GM12864 (cell line): ENCODE results near the gene NHLRC2.

Source experiments
- DNase-seq: peaks from one replicate; pipeline ENCODE4 v3.0.0-alpha.2; 2011; ENCODE audit warnings: low read depth
- H3K4me3 ChIP-seq: 2 replicates; pipeline ENCODE4 v1.5.1; 2011; ENCODE audit warnings: mild to moderate bottlenecking, low read depth, low read length, control low read depth
- TF ChIP-seq, protein P1 (sequence below): IDR thresholded peaks from 2 replicates; pipeline ENCODE4 v1.5.1; 2011; ENCODE audit warnings: low read depth, mild to moderate bottlenecking, moderate library complexity, low read length, control low read depth, inconsistent platforms; ENCODE audit errors: missing control alignments

NHLRC2 gene

DNA sequence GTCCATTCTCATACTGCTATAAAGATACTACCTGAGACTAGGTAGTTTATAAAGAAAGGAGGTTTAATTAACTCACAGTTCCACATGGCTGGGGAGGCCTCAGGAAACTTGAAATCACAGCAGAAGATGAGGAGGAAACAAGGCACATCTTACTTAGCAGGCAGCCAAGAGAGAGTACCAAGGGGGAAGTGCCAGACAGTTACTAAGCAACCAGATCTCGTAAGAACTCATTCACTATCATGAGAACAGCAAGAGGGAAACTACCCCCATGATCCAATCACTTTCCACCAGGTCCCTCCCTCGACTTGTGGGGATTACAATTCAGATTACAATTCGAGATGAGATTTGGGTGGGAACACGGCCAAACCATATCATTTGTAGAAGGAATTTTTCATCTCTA, 36.3 kb downstream of the NHLRC2 start:
- DNase-seq = no peak
- TF ChIP-seq, protein P1, sequence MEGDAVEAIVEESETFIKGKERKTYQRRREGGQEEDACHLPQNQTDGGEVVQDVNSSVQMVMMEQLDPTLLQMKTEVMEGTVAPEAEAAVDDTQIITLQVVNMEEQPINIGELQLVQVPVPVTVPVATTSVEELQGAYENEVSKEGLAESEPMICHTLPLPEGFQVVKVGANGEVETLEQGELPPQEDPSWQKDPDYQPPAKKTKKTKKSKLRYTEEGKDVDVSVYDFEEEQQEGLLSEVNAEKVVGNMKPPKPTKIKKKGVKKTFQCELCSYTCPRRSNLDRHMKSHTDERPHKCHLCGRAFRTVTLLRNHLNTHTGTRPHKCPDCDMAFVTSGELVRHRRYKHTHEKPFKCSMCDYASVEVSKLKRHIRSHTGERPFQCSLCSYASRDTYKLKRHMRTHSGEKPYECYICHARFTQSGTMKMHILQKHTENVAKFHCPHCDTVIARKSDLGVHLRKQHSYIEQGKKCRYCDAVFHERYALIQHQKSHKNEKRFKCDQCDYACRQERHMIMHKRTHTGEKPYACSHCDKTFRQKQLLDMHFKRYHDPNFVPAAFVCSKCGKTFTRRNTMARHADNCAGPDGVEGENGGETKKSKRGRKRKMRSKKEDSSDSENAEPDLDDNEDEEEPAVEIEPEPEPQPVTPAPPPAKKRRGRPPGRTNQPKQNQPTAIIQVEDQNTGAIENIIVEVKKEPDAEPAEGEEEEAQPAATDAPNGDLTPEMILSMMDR = no peak
- no peak overlapping the region for H3K4me3 ChIP-seq

- no peak overlapping the region for H3K4me3 ChIP-seq
- TF ChIP-seq, protein P1 = no peak
- no peak for DNase-seq
Measured at GRCh38 chr10:113891476-113891875, 37.0 kb downstream of the NHLRC2 start.

GRCh38 chr10:113893570-113893969, 39.1 kb downstream of the NHLRC2 start:
- H3K4me3 ChIP-seq = no peak overlapping the region
- no peak for DNase-seq
- TF ChIP-seq, protein P1 = no peak

DNA sequence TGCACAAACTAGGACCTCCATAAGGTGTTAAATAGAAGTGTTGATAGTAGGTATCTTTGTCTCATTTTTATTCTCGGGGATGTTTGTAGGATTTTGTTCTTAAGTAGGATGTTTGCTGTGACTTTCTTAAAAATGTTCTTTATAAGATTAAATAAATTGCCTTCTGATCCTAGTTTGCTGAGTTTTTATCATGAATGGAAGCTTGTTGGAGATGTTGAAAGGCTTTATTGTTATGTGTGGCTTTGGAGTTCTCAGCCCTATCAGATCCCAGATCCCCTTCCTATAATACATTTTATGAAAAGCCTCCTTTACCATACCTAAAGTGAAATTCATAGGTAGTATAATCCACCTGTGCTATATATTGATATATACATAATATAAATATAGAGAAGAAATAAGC, 40.1 kb downstream of the NHLRC2 start:
- H3K4me3 ChIP-seq = no peak overlapping the region

GRCh38 chr10:113895018-113895417, 40.6 kb downstream of the NHLRC2 start:
- no peak for DNase-seq
- H3K4me3 ChIP-seq = no peak overlapping the region
- TF ChIP-seq, protein P1 = no peak

More for the DNA sequence above, 40.1 kb downstream of the NHLRC2 start:
- TF ChIP-seq, protein P1 = no peak
- no peak for DNase-seq

DNA sequence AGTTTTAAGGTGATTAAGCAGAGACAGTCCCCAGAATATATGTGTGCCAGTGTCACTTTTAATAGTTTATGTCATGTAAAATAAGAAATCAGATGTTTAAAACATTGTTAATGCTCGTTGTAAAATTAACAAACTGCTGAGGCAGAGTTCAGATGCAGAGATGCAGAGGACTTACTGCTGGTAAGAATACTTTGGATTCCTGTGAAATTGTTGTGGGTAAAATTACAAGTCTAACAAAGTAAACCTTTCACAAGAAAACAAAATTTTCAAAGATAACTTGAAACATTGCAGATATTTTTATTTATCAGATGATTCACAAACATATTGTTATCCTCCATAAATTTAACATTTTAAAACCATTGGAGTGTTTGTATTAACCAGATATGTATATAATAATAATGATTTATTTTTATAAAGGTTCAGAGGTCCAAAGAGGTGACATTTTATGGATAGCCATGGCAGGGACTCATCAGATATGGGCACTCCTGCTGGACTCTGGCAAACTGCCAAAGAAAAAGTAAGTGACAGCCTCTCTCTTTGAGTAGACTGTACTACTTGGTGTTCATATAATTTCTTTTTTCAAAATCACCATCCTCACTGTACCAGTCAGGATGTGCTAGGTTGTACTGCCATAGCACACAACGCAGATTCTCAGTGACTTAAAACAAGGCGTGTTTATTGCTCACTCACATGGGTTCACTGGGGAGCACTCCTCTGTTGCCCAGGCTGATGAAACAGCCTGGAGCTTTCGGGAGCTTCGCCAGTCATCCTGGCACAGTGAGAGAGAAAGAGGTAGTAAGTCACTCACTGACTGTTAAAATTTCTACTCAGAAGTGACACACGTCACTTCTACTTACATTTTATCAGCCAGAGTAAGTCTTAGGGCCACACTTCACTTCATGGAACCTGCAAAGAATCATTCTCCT, 43.5 kb downstream of the NHLRC2 start:
- TF ChIP-seq, protein P1 = no peak
- H3K4me3 ChIP-seq = no peak overlapping the region
- no peak for DNase-seq
